GM21447 (cell line): Measurements from ENCODE around the gene MAD1L1.
A peak's percentile ranks its signal among the peaks of the same experiment; 100 is the strongest.

ENCODE experiments used
- ATAC-seq: cut with Tn5 transposase; IDR thresholded peaks from one replicate; pipeline ENCODE4 v1.9.1; 2021; ENCODE audit not compliant: unreplicated experiment

The MAD1L1 gene

GRCh38 chr7:2141651-2142050 lies 91.1 kb downstream of the MAD1L1 start:
- ATAC-seq = no peak

- ATAC-seq = no peak
Measured at GRCh38 chr7:2141021-2141410, 91.7 kb downstream of the MAD1L1 start.

- no peak for ATAC-seq
Measured at GRCh38 chr7:2140216-2141020, 92.3 kb downstream of the MAD1L1 start.

- ATAC-seq = no peak
Measured at GRCh38 chr7:2139004-2139699, 93.6 kb downstream of the MAD1L1 start.

- peak; percentile 73 for ATAC-seq
Measured at GRCh38 chr7:2138146-2138765, 94.5 kb downstream of the MAD1L1 start.

GRCh38 chr7:2134740-2135139 lies 98.0 kb downstream of the MAD1L1 start:
- no peak for ATAC-seq

GRCh38 chr7:2132243-2132642 lies 100.5 kb downstream of the MAD1L1 start:
- ATAC-seq = no peak

GRCh38 chr7:2131800-2132199 lies 100.9 kb downstream of the MAD1L1 start:
- ATAC-seq = no peak

GRCh38 chr7:2131341-2131740 lies 101.4 kb downstream of the MAD1L1 start:
- no peak for ATAC-seq

GRCh38 chr7:2130096-2130375 lies 102.7 kb downstream of the MAD1L1 start:
- ATAC-seq = no peak

- no peak for ATAC-seq
Measured at GRCh38 chr7:2129323-2130095, 103.2 kb downstream of the MAD1L1 start.

GRCh38 chr7:2128601-2129322 lies 104.0 kb downstream of the MAD1L1 start:
- ATAC-seq = no peak

GRCh38 chr7:2126621-2127020 lies 106.1 kb downstream of the MAD1L1 start:
- ATAC-seq = no peak

GRCh38 chr7:2125931-2126330 lies 106.8 kb downstream of the MAD1L1 start:
- ATAC-seq = no peak

- ATAC-seq = no peak
Measured at GRCh38 chr7:2124604-2125345, 108.0 kb downstream of the MAD1L1 start.

GRCh38 chr7:2123916-2124315 lies 108.8 kb downstream of the MAD1L1 start:
- no peak for ATAC-seq

- no peak for ATAC-seq
Measured at GRCh38 chr7:2123360-2123759, 109.4 kb downstream of the MAD1L1 start.

GRCh38 chr7:2122651-2123050 lies 110.1 kb downstream of the MAD1L1 start:
- ATAC-seq = no peak

- ATAC-seq = no peak
Measured at GRCh38 chr7:2120841-2121830, 111.6 kb downstream of the MAD1L1 start.
